Stomach (tissue), 9 donors: ENCODE results near the gene LRMDA. TPM values are rescaled to one million over a fixed set of nuclear protein-coding genes. Genes with fewer than 3 reads are reported as not detected.

Source experiments
- DNase-seq, 2 donors: peaks; one replicate each; pipeline versions ENCODE4 v3.0.0 to v3.0.0-alpha.2; 2013 to 2019
- H3K27ac ChIP-seq, 5 donors: fragments of 200-600 bp in 4 of 5; sonication (generic) in 4 of 5; one replicate each; pipeline ENCODE4 v1.5.1; 2013 to 2019; ENCODE audit warnings: mild to moderate bottlenecking in 1 of 5, moderate library complexity in 1 of 5
- H3K27me3 ChIP-seq, 3 donors: fragments of 200-600 bp; sonication (generic); one replicate each; pipeline ENCODE4 v1.5.1; 2017 to 2019; ENCODE audit warnings: mixed run types in 1 of 3
- H3K36me3 ChIP-seq, 4 donors: fragments of 200-600 bp; sonication (generic); 1 replicate in 3 of 4; 2 replicates in 1 of 4; pipeline ENCODE4 v1.5.1; 2016 to 2019
- H3K4me1 ChIP-seq, 4 donors: fragments of 200-600 bp; sonication (generic); one replicate each; pipeline ENCODE4 v1.5.1; 2016 to 2019
- H3K4me3 ChIP-seq, 4 donors: fragments of 200-600 bp; sonication (generic) in 3 of 4; one replicate each; pipeline ENCODE4 v1.5.1; 2016 to 2019; ENCODE audit warnings: mild to moderate bottlenecking in 1 of 4
- H3K9me3 ChIP-seq, 4 donors: fragments of 200-600 bp; sonication (generic); one replicate each; pipeline ENCODE4 v1.5.1; 2016 to 2019
- EP300 ChIP-seq: sonication (generic); formaldehyde crosslinking; IDR thresholded peaks from one replicate; pipeline ENCODE4 v1.6.1; 2017; ENCODE audit warnings: antibody characterized with exemption
- POLR2A ChIP-seq, 4 donors: fragments of 450-650 bp; IDR thresholded peaks; one replicate each; pipeline ENCODE4 v1.6.1; 2016; ENCODE audit warnings: antibody characterized with exemption in 4 of 4, control low read depth in 2 of 4, mild to moderate bottlenecking in 1 of 4, moderate library complexity in 1 of 4
- POLR2AphosphoS5 ChIP-seq, 3 donors: sonication (generic); formaldehyde crosslinking; IDR thresholded peaks; one replicate each; pipeline ENCODE4 v1.6.1; 2016; ENCODE audit warnings: antibody characterized with exemption in 3 of 3
- WGBS, 5 donors: extraction: QIAGEN DNeasy Blood & Tissue Kit in 3 of 5; methylation state at CpG; one replicate each; pipeline versions ENCODE4 v1.1.5 to v1.1.7; 2013 to 2018; 5-methylcytosine and 5-hydroxymethylcytosine counted together
- intact Hi-C: fragments of 100-400 bp; cut with DNase I; formaldehyde crosslinking; loops from one replicate; pipeline ENCODE4 v1.15.1; 2023; ENCODE audit warnings: low total_unique reads
- polyA plus RNA-seq, 3 donors: library from polyadenylated mRNA; stranded (reverse); fragments of 200-250 nt; gene quantifications; one replicate each; pipeline ENCODE4 v1.2.3, GENCODE V29; 2013
- total RNA-seq, 5 donors: library from RNA; depleted of rRNA; stranded (reverse); fragments of >200 nt; gene quantifications; one replicate each; pipeline versions ENCODE4 v1.1.0 to v1.2.3, GENCODE V29; 2014 to 2016
- TF ChIP-seq, protein P1 (sequence below), 7 experiments: fragments of 450-650 bp in 4 of 7; fragments of 200-600 bp in 3 of 7; sonication (generic) in 3 of 7; IDR thresholded peaks; one replicate each; pipeline ENCODE4 v1.5.1; 2016 to 2019; ENCODE audit warnings: antibody characterized with exemption in 7 of 7, control low read depth in 2 of 7, mild to moderate bottlenecking in 1 of 7
- donor health status: healthy with polysubstance abuse.
- donor health status: Bipolar disorder and iron deficiency.
- donor health status: healthy.

Gene LRMDA
- total and polyA plus RNA-seq, 8 donors, result 1.3 to 30.2 (median 13.6) TPM; not detected in 1

- no peak overlapping the region for H3K4me3 ChIP-seq
- H3K9me3 ChIP-seq, result peaks cover 8 to 40% (median 19%) of the 10 kb centered on the region in 4 donors
- H3K4me1 ChIP-seq, result peaks cover 0 to 19% (median 2%) of the 10 kb centered on the region in 4 donors
- DNase-seq, result no peak
- TF ChIP-seq EP300 (no peak), POLR2AphosphoS5 (IDR thresholded peaks at IDR 0.05) (no peak), POLR2A (IDR thresholded peaks at IDR 0.05) (no peak)
- TF ChIP-seq, protein P1, sequence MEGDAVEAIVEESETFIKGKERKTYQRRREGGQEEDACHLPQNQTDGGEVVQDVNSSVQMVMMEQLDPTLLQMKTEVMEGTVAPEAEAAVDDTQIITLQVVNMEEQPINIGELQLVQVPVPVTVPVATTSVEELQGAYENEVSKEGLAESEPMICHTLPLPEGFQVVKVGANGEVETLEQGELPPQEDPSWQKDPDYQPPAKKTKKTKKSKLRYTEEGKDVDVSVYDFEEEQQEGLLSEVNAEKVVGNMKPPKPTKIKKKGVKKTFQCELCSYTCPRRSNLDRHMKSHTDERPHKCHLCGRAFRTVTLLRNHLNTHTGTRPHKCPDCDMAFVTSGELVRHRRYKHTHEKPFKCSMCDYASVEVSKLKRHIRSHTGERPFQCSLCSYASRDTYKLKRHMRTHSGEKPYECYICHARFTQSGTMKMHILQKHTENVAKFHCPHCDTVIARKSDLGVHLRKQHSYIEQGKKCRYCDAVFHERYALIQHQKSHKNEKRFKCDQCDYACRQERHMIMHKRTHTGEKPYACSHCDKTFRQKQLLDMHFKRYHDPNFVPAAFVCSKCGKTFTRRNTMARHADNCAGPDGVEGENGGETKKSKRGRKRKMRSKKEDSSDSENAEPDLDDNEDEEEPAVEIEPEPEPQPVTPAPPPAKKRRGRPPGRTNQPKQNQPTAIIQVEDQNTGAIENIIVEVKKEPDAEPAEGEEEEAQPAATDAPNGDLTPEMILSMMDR (IDR thresholded peaks at IDR 0.05), result no peak
- no peaks in the 10 kb centered on the region for H3K36me3 ChIP-seq
- intact Hi-C loops, result no loop called here
- WGBS, 5 donors, result 91 to 95% (median 92%) methylated on average over 2 of the region's 2 CpGs
- no peak overlapping the region for H3K27ac ChIP-seq
- no peaks in the 10 kb centered on the region for H3K27me3 ChIP-seq
These were observed 141.1 kb downstream of the LRMDA start for GRCh38 chr10:75572478-75572877.

DNA sequence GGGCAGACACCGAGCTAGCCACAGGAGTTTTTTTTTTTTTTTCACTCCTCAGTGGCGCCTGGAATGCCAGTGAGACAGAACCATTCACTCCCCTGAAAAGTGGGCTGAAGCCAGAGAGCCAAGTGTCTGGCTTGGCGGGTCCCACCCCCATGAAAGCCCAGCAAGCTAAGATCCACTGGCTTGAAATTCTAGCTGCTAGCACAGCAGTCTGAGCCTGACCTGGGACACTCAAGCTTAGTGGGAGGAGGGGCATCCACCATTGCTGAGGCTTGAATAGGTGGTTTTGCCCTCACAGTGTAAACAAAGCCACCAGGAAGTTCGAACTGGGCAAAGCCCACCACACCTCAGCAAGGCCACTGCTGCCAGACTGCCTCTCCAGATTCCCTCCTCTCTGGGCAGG lies 144.5 kb downstream of the LRMDA start:
- WGBS, 5 donors, result 60 to 87% (median 71%) methylated on average over 3 to 4 of the region's 4 CpGs
- Histone ChIP-seq H3K36me3 (no peaks in the 10 kb centered on the region), H3K27me3 (no peaks in the 10 kb centered on the region), H3K4me3 (no peak overlapping the region), H3K9me3 (peaks cover 8 to 58% (median 27%) of the 10 kb centered on the region in 4 donors), H3K27ac (no peak overlapping the region), H3K4me1 (no peaks in the 10 kb centered on the region)
- TF ChIP-seq EP300 (no peak), POLR2A (IDR thresholded peaks at IDR 0.05) (no peak), POLR2AphosphoS5 (IDR thresholded peaks at IDR 0.05) (no peak)
- TF ChIP-seq, protein P1 (IDR thresholded peaks at IDR 0.05), result no peak
- intact Hi-C loops, result no loop called here
- DNase-seq, result no peak

DNA sequence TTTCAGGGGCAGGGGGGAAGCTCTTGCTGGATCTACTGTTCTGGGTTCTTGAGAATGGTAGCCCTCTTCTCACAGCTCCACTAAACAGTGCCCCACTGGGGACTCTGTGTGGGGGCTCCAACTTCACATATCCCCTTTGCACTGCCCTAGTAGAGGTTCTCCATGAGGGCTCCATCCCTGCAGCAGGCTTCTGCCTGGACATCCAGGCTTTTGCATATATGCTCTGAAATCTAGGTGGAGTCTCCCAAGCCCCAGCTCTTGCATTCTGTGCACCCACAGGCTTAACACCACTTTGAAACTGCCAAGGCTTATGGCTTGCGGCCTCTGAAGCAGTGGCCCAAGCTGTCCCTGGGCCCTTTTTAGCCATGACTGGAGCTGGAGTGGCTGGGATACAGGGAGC lies 150.7 kb downstream of the LRMDA start:
- intact Hi-C loops, result no loop called here
- Histone ChIP-seq H3K4me1 (no peaks in the 10 kb centered on the region), H3K4me3 (no peak overlapping the region), H3K9me3 (peaks cover 8 to 51% (median 28%) of the 10 kb centered on the region in 4 donors), H3K27ac (no peak overlapping the region), H3K27me3 (no peaks in the 10 kb centered on the region), H3K36me3 (no peaks in the 10 kb centered on the region)
- WGBS, 5 donors, result 92 to 100% (median 100%) methylated on average over 1 of the region's 1 CpG
- TF ChIP-seq, protein P1 (IDR thresholded peaks at IDR 0.05), result no peak
- TF ChIP-seq POLR2A (IDR thresholded peaks at IDR 0.05) (no peak), POLR2AphosphoS5 (IDR thresholded peaks at IDR 0.05) (no peak), EP300 (no peak)
- no peak for DNase-seq

DNA sequence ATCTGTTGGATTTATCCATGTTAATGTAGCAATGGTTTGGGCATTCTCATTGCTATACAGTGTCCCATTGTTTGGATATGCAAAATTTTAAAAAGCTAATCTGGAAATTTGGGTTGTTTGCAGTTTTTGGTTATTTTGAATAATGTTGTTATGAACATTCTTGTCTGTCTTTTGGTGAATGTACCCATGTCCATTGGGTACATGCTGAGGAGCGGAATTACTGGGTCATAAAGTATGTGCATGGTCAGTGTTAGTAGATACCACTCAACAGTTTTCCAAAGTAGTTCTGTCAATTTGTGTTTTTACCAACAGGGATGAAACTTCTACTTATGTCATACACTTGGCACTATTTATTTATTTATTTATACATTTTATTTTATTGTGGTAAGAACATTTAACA lies 153.9 kb downstream of the LRMDA start:
- TF ChIP-seq POLR2AphosphoS5 (IDR thresholded peaks at IDR 0.05), result no peak
- TF ChIP-seq, protein P1 (IDR thresholded peaks at IDR 0.05), result no peak
- TF ChIP-seq EP300, result no peak
- TF ChIP-seq POLR2A (IDR thresholded peaks at IDR 0.05), result no peak
- no peak overlapping the region for H3K4me3 ChIP-seq
- H3K4me1 ChIP-seq, result no peaks in the 10 kb centered on the region
- no peak overlapping the region for H3K27ac ChIP-seq
- DNase-seq, result no peak
- WGBS, 5 donors, result 91 to 100% (median 100%) methylated on average over 1 of the region's 1 CpG
- intact Hi-C loops, result no loop called here
- no peaks in the 10 kb centered on the region for H3K27me3 ChIP-seq
- no peaks in the 10 kb centered on the region for H3K36me3 ChIP-seq
- H3K9me3 ChIP-seq, result peaks cover 8 to 35% (median 21%) of the 10 kb centered on the region in 4 donors
